Osteoblast (primary cell): ENCODE results near the gene MAP4K2. TPM values are rescaled to one million over a fixed set of nuclear protein-coding genes. Genes with fewer than 3 reads are reported as not detected.

Experiments used
- DNase-seq: peaks from one replicate; pipeline ENCODE4 v3.0.0; 2011; ENCODE audit warnings: low spot score, mixed read lengths; ENCODE audit not compliant: insufficient read length; ENCODE audit errors: missing footprints
- H2AFZ ChIP-seq: 2 replicates; pipeline ENCODE4 v1.6.0; 2011; ENCODE audit warnings: mild to moderate bottlenecking, low read length
- H3K27ac ChIP-seq: 2 replicates; pipeline ENCODE4 v1.5.1; 2011; ENCODE audit warnings: mild to moderate bottlenecking, low read depth, low read length, moderate library complexity
- H3K27me3 ChIP-seq: 2 replicates; pipeline ENCODE4 v1.6.0; 2012; ENCODE audit warnings: mild to moderate bottlenecking, control low read depth, inconsistent platforms, low read length, moderate library complexity; ENCODE audit not compliant: insufficient read depth
- H3K36me3 ChIP-seq: 2 replicates; pipeline ENCODE4 v1.5.1; 2011; ENCODE audit warnings: mild to moderate bottlenecking, low read length, control low read depth, moderate library complexity; ENCODE audit not compliant: insufficient read depth
- H3K4me1 ChIP-seq: 2 replicates; pipeline ENCODE4 v1.5.1; 2011; ENCODE audit warnings: mild to moderate bottlenecking, low read length, control low read depth, moderate library complexity; ENCODE audit not compliant: insufficient read depth
- H3K4me2 ChIP-seq: 2 replicates; pipeline ENCODE4 v1.6.0; 2011; ENCODE audit warnings: mild to moderate bottlenecking, low read length; ENCODE audit not compliant: insufficient read depth
- H3K4me3 ChIP-seq: fragments of 200-600 bp; sonication (generic); 3 replicates; pipeline ENCODE4 v1.5.1; 2012; ENCODE audit warnings: mild to moderate bottlenecking, low read length, inconsistent platforms; ENCODE audit not compliant: insufficient read depth
- H3K79me2 ChIP-seq: 2 replicates; pipeline ENCODE4 v1.6.0; 2012; ENCODE audit warnings: mild to moderate bottlenecking, low read length, control low read depth, inconsistent platforms; ENCODE audit not compliant: insufficient read depth
- H3K9me3 ChIP-seq: 2 replicates; pipeline ENCODE4 v1.5.1; 2011; ENCODE audit warnings: low read depth, low read length, control low read depth
- H4K20me1 ChIP-seq: 2 replicates; pipeline ENCODE4 v1.6.0; 2012; ENCODE audit warnings: mild to moderate bottlenecking, low read length, control low read depth; ENCODE audit not compliant: insufficient read depth
- total RNA-seq: library from RNA; depleted of rRNA; stranded (reverse); fragments of >200 nt; gene quantifications from 2 replicates; pipeline ENCODE4 v1.2.3, GENCODE V29; 2012
- TF ChIP-seq, protein P1 (sequence below): IDR thresholded peaks from 2 replicates; pipeline ENCODE4 v1.5.1; 2011; ENCODE audit warnings: mild to moderate bottlenecking, low read depth, low read length, moderate library complexity; ENCODE audit errors: extremely low read depth

The MAP4K2 gene
- total RNA-seq, 1 donor = 9.8 TPM

DNA sequence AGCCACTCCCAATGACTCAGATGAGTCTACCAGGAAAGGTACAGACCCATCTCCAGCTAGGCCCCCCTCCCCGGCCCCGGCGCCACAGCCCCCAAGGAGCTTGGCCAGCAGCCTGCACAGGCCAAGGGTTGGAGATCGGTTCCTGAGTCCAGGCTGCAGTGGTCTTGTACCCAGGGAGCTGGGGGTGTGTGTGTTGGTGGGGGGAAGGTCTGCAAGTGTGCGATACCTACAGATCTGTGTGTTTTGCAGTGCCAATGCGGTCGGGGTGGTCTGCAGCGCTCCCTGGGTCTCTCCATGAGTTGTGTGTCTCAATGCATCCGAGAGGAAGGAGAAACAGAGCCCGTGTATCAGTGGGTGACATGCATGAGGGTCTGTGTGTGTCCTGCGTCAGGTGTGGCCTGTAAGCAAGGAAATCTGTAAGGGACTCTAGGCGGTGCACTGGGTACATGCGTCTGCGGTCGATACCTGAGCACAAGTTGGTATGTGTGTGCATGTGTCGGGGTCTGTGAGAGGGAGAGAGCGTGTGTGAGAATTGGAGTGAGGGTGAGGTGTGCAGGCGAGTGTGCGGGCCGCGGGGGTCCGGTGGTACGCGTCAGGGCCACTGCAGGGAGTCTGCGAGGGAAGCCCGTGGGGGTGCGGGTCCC, 40.8 kb upstream of the MAP4K2 start:
- H2AFZ ChIP-seq = no peak overlapping the region

DNA sequence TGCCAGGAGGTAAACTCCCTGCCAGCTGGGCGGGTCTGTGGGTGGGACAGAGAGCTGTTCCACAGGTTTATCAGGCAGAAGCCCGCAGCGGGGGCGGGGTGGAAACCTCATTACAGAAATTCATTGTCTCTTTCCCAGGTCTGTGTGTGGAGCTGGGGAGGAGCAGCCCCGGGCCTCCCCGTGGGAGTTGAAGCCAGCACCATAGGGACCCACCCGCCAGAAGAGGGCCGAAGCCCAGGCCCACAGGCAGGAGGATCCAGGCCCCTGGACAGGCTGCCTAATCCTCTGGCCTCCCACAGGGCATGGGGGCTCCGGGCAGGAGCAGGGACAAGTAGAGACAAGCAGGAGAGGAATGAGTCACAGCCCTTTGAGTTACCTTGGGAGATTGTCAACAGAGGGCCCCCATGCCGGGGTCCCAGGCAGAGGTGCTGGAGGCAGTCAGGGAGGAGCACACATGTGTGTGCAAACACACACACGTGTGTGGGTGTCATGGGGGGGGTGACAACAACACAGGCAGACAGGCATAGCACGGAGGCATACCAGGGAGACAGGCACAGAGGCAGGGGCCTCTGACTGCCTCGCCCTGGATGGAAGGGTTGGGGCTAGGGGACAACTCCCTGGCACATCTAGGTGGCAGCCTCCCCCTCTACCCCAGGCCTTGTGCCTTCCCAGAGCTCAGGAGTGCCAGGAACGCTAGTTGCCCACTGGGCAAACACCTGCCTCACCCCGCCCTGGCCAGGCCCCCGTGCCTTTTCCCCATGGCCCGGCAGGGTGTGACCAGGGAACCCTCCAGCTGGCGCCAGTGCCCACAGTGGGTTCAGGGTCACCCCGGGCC, 40.1 kb upstream of the MAP4K2 start:
- no peaks in the 10 kb centered on the region for H3K36me3 ChIP-seq
- H3K27me3 ChIP-seq = no peaks in the 10 kb centered on the region
- H2AFZ ChIP-seq = no peak overlapping the region
- TF ChIP-seq, protein P1, sequence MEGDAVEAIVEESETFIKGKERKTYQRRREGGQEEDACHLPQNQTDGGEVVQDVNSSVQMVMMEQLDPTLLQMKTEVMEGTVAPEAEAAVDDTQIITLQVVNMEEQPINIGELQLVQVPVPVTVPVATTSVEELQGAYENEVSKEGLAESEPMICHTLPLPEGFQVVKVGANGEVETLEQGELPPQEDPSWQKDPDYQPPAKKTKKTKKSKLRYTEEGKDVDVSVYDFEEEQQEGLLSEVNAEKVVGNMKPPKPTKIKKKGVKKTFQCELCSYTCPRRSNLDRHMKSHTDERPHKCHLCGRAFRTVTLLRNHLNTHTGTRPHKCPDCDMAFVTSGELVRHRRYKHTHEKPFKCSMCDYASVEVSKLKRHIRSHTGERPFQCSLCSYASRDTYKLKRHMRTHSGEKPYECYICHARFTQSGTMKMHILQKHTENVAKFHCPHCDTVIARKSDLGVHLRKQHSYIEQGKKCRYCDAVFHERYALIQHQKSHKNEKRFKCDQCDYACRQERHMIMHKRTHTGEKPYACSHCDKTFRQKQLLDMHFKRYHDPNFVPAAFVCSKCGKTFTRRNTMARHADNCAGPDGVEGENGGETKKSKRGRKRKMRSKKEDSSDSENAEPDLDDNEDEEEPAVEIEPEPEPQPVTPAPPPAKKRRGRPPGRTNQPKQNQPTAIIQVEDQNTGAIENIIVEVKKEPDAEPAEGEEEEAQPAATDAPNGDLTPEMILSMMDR = no peak
- H3K9me3 ChIP-seq = no peaks in the 10 kb centered on the region
- no peaks in the 10 kb centered on the region for H3K79me2 ChIP-seq
- DNase-seq = peak; percentile 88
- H3K27ac ChIP-seq = no peak overlapping the region
- H3K4me2 ChIP-seq = no peak overlapping the region
- H3K4me3 ChIP-seq = no peak overlapping the region
- no peaks in the 10 kb centered on the region for H3K4me1 ChIP-seq
- peaks cover 2% of the 10 kb centered on the region for H4K20me1 ChIP-seq

More for the DNA sequence above, 40.8 kb upstream of the MAP4K2 start:
- Histone ChIP-seq H3K4me2 (no peak overlapping the region), H3K79me2 (no peaks in the 10 kb centered on the region), H3K36me3 (no peaks in the 10 kb centered on the region), H3K27me3 (no peaks in the 10 kb centered on the region), H3K9me3 (no peaks in the 10 kb centered on the region), H4K20me1 (peaks cover 2% of the 10 kb centered on the region), H3K4me3 (no peak overlapping the region), H3K27ac (no peak overlapping the region), H3K4me1 (no peaks in the 10 kb centered on the region)
- DNase-seq = no peak
- TF ChIP-seq, protein P1 = no peak

GRCh38 chr11:64842366-64842759, 39.3 kb upstream of the MAP4K2 start:
- H3K36me3 ChIP-seq = no peaks in the 10 kb centered on the region
- DNase-seq = peak; percentile 86
- no peak overlapping the region for H3K4me3 ChIP-seq
- TF ChIP-seq, protein P1 = no peak
- no peaks in the 10 kb centered on the region for H3K4me1 ChIP-seq
- peaks cover 2% of the 10 kb centered on the region for H4K20me1 ChIP-seq
- H3K79me2 ChIP-seq = no peaks in the 10 kb centered on the region
- no peak overlapping the region for H2AFZ ChIP-seq
- H3K9me3 ChIP-seq = no peaks in the 10 kb centered on the region
- no peaks in the 10 kb centered on the region for H3K27me3 ChIP-seq
- H3K4me2 ChIP-seq = no peak overlapping the region
- H3K27ac ChIP-seq = no peak overlapping the region

DNA sequence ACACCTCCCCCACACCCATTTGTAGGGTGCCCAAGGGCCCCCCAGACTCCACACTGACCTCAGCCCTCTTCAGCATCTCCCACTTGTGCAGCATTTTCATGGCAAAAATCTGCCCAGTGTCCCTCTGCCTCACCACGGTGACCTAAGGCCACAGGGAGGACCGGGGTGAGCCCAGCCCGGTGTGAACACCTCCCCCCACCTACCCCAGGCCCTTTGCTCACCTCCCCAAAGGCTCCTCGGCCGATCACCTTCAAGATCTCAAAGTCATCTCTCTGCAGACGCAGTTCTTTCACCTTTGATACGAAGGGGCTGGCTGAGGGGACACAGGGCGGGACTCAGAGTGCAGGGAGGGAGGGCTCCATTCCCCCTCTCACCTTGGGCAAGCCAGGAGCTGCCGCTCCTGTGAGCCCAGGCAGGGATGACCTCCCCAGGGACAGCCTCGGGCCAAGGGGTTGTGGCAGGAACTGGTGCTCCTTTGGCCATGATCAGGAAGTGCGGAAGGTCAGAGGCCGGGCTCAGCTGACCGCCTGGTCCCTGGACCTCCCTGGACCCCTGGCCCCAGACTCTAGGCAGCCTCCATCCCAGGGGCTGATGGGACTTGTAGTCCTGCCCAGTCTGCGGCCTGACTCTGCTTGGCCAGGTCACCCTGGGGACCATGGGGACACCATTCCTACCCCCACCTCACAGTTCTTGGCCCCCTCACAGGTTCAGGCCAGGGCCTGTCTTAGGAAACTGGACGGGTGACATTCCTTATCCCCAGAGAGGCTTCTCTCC, 38.8 kb upstream of the MAP4K2 start:
- TF ChIP-seq, protein P1 = no peak
- no peaks in the 10 kb centered on the region for H3K9me3 ChIP-seq
- no peak overlapping the region for H3K4me3 ChIP-seq
- no peaks in the 10 kb centered on the region for H3K4me1 ChIP-seq
- H3K79me2 ChIP-seq = no peaks in the 10 kb centered on the region
- H3K36me3 ChIP-seq = no peaks in the 10 kb centered on the region
- H3K4me2 ChIP-seq = no peak overlapping the region
- H3K27ac ChIP-seq = no peak overlapping the region
- no peaks in the 10 kb centered on the region for H3K27me3 ChIP-seq
- DNase-seq = no peak
- peaks cover 2% of the 10 kb centered on the region for H4K20me1 ChIP-seq
- no peak overlapping the region for H2AFZ ChIP-seq
